HFF-Myc (cell line): ENCODE measurements around the gene POU2F2.

Source experiments
- DNase-seq: peaks from one replicate; pipeline ENCODE4 v3.0.0-alpha.2; 2011; ENCODE audit warnings: low read depth; ENCODE audit errors: extremely low read depth
- H3K4me3 ChIP-seq: replicated peaks from 2 replicates; pipeline ENCODE4 v1.5.1; 2011; ENCODE audit warnings: low read depth, mild to moderate bottlenecking, control low read depth, low read length
- TF ChIP-seq, protein P1 (sequence below): IDR thresholded peaks from 2 replicates; pipeline ENCODE4 v1.5.1; 2012; ENCODE audit warnings: mild to moderate bottlenecking, low read depth, low read length, control low read depth; ENCODE audit errors: missing control alignments

Gene POU2F2

GRCh38 chr19:42040031-42040430 lies 92.2 kb downstream of the POU2F2 start:
- TF ChIP-seq, protein P1, sequence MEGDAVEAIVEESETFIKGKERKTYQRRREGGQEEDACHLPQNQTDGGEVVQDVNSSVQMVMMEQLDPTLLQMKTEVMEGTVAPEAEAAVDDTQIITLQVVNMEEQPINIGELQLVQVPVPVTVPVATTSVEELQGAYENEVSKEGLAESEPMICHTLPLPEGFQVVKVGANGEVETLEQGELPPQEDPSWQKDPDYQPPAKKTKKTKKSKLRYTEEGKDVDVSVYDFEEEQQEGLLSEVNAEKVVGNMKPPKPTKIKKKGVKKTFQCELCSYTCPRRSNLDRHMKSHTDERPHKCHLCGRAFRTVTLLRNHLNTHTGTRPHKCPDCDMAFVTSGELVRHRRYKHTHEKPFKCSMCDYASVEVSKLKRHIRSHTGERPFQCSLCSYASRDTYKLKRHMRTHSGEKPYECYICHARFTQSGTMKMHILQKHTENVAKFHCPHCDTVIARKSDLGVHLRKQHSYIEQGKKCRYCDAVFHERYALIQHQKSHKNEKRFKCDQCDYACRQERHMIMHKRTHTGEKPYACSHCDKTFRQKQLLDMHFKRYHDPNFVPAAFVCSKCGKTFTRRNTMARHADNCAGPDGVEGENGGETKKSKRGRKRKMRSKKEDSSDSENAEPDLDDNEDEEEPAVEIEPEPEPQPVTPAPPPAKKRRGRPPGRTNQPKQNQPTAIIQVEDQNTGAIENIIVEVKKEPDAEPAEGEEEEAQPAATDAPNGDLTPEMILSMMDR: no peak

DNA sequence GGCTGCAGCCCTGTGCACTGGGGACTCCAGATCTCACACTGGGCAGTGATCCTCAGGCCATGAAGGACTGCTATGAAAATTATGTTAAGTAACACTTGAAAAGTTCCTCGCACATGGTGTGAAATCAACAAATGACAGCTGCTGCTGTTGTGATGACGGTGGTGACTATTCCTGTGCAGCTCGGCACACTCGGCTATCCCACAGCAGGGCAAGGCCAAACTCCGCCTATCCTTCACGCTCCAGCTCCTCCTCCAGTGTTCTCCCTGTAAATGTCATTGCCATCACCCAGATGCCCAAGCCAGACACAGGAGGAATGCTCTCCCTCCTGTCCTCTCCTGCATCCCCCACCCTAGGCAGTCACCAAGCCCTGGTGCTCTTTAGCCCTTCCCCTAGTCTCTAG lies 93.6 kb downstream of the POU2F2 start:
- no peak for DNase-seq
- TF ChIP-seq, protein P1: no peak

More at GRCh38 chr19:42040031-42040430, 92.2 kb downstream of the POU2F2 start:
- H3K4me3 ChIP-seq: no peak overlapping the region
- no peak for DNase-seq

GRCh38 chr19:42037649-42038048 lies 94.6 kb downstream of the POU2F2 start:
- no peak overlapping the region for H3K4me3 ChIP-seq
- TF ChIP-seq, protein P1: no peak

More for the DNA sequence above, 93.6 kb downstream of the POU2F2 start:
- H3K4me3 ChIP-seq: no peak overlapping the region

More at GRCh38 chr19:42037649-42038048, 94.6 kb downstream of the POU2F2 start:
- DNase-seq: no peak
